Measurements from ENCODE around the gene IL17REL.

DNA sequence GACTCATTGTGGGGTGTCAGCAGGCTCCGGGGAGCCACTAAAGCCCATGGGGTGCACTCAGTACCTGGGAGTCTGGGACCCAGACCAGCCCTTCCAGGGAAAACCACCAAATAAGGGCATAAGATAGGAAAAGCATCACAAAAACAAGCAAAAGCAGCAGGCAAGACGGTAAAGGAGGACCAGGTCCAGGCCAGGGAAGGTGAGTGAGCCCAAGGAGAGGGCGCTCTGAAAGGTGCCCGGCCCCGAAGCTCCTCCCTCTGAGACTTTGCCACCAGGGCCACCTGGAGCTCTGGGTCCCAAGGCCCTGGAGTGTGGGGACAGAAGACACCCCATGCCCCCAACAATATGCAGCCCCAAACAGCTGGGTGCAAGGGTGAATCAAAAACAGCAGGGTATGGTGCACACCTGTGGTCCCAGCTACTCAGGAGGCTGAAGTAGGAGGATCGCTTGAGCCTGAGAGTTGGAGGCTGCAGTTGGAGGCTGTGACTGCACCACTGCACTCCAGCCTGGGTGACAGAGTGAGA lies 5.2 kb upstream of the IL17REL start:
- TF ChIP-seq POLR2A (IDR thresholded peaks at IDR 0.05) (no peak), CTCF (IDR thresholded peaks at IDR 0.05) (no peak), POLR2AphosphoS5 (IDR thresholded peaks at IDR 0.05) (no peak)
